ENCODE data around the gene ACOT8.

The ACOT8 gene

DNA sequence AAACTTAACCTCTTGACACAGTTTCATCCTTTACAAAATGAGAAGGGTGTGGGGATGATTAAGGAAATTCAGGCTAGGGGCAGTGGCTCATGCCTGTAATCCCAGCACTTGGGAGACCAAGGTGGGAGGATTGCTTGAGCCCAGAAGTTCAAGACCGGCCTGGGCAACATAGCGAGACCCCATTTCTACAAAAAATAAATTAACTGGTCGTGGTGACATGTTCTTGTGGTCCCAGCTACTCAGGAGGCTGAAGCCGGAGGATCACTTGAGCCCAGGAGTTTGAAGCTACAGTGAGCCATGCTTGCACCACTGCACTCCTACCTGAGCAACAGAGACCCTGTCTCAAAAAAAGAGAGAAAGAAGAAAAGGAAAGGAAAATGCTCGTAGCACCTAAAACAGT lies 9.3 kb upstream of the ACOT8 start:
- Histone ChIP-seq H3K27ac (replicated peaks) (no peak overlapping the region), H3K27me3 (ENCODE audit: insufficient read depth, poor library complexity, severe bottlenecking) (no peaks in the 10 kb centered on the region), H3K4me3 (replicated peaks; ENCODE audit: insufficient read depth, low read length) (no peak overlapping the region)
- no peak for DNase-seq (ENCODE audit: low read depth in 1 of 2, low spot score in 1 of 2)
- TF ChIP-seq GABPA (IDR thresholded peaks at IDR 0.05; ENCODE audit: low read depth) (no peak), POLR2AphosphoS5 (IDR thresholded peaks at IDR 0.05; ENCODE audit: low read depth) (no peak), SPI1 (IDR thresholded peaks at IDR 0.05; ENCODE audit: borderline replicate concordance, low read depth) (no peak)
- TF ChIP-seq, protein P1, sequence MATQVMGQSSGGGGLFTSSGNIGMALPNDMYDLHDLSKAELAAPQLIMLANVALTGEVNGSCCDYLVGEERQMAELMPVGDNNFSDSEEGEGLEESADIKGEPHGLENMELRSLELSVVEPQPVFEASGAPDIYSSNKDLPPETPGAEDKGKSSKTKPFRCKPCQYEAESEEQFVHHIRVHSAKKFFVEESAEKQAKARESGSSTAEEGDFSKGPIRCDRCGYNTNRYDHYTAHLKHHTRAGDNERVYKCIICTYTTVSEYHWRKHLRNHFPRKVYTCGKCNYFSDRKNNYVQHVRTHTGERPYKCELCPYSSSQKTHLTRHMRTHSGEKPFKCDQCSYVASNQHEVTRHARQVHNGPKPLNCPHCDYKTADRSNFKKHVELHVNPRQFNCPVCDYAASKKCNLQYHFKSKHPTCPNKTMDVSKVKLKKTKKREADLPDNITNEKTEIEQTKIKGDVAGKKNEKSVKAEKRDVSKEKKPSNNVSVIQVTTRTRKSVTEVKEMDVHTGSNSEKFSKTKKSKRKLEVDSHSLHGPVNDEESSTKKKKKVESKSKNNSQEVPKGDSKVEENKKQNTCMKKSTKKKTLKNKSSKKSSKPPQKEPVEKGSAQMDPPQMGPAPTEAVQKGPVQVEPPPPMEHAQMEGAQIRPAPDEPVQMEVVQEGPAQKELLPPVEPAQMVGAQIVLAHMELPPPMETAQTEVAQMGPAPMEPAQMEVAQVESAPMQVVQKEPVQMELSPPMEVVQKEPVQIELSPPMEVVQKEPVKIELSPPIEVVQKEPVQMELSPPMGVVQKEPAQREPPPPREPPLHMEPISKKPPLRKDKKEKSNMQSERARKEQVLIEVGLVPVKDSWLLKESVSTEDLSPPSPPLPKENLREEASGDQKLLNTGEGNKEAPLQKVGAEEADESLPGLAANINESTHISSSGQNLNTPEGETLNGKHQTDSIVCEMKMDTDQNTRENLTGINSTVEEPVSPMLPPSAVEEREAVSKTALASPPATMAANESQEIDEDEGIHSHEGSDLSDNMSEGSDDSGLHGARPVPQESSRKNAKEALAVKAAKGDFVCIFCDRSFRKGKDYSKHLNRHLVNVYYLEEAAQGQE (IDR thresholded peaks at IDR 0.05; ENCODE audit: insufficient replicate concordance, low read depth): no peak
- TF ChIP-seq, protein P2, sequence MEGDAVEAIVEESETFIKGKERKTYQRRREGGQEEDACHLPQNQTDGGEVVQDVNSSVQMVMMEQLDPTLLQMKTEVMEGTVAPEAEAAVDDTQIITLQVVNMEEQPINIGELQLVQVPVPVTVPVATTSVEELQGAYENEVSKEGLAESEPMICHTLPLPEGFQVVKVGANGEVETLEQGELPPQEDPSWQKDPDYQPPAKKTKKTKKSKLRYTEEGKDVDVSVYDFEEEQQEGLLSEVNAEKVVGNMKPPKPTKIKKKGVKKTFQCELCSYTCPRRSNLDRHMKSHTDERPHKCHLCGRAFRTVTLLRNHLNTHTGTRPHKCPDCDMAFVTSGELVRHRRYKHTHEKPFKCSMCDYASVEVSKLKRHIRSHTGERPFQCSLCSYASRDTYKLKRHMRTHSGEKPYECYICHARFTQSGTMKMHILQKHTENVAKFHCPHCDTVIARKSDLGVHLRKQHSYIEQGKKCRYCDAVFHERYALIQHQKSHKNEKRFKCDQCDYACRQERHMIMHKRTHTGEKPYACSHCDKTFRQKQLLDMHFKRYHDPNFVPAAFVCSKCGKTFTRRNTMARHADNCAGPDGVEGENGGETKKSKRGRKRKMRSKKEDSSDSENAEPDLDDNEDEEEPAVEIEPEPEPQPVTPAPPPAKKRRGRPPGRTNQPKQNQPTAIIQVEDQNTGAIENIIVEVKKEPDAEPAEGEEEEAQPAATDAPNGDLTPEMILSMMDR (IDR thresholded peaks at IDR 0.05; ENCODE audit: insufficient read depth, low read length): no peak

- Histone ChIP-seq H3K27ac (replicated peaks) (no peak overlapping the region), H3K4me3 (replicated peaks; ENCODE audit: insufficient read depth, low read length) (no peak overlapping the region), H3K27me3 (ENCODE audit: insufficient read depth, poor library complexity, severe bottlenecking) (no peaks in the 10 kb centered on the region)
- no peak for DNase-seq (ENCODE audit: low read depth in 1 of 2, low spot score in 1 of 2)
- TF ChIP-seq SPI1 (IDR thresholded peaks at IDR 0.05; ENCODE audit: borderline replicate concordance, low read depth) (no peak), GABPA (IDR thresholded peaks at IDR 0.05; ENCODE audit: low read depth) (no peak), POLR2AphosphoS5 (IDR thresholded peaks at IDR 0.05; ENCODE audit: low read depth) (no peak)
- TF ChIP-seq, protein P1 (IDR thresholded peaks at IDR 0.05; ENCODE audit: insufficient replicate concordance, low read depth): no peak
- TF ChIP-seq, protein P2 (IDR thresholded peaks at IDR 0.05; ENCODE audit: insufficient read depth, low read length): no peak
Observed at GRCh38 chr20:45863543-45864470, 6.6 kb upstream of the ACOT8 start.

- Histone ChIP-seq H3K27me3 (ENCODE audit: insufficient read depth, poor library complexity, severe bottlenecking) (no peaks in the 10 kb centered on the region), H3K4me3 (replicated peaks; ENCODE audit: insufficient read depth, low read length) (no peak overlapping the region), H3K27ac (replicated peaks) (no peak overlapping the region)
- TF ChIP-seq, protein P1 (IDR thresholded peaks at IDR 0.05; ENCODE audit: insufficient replicate concordance, low read depth): no peak
- TF ChIP-seq SPI1 (IDR thresholded peaks at IDR 0.05; ENCODE audit: borderline replicate concordance, low read depth) (no peak), POLR2AphosphoS5 (IDR thresholded peaks at IDR 0.05; ENCODE audit: low read depth) (no peak), GABPA (IDR thresholded peaks at IDR 0.05; ENCODE audit: low read depth) (no peak)
- TF ChIP-seq, protein P2 (IDR thresholded peaks at IDR 0.05; ENCODE audit: insufficient read depth, low read length): no peak
- no peak for DNase-seq (ENCODE audit: low read depth in 1 of 2, low spot score in 1 of 2)
Observed at GRCh38 chr20:45861221-45862075, 4.3 kb upstream of the ACOT8 start.

All from HL-60 (cell line).